ENCODE measurements around the gene ECHDC3. TPM values are rescaled to one million over a fixed set of nuclear protein-coding genes. Genes with fewer than 3 reads are reported as not detected.

Gene ECHDC3
- total RNA-seq, 1 donor from 2014 or later = 12.5 TPM

DNA sequence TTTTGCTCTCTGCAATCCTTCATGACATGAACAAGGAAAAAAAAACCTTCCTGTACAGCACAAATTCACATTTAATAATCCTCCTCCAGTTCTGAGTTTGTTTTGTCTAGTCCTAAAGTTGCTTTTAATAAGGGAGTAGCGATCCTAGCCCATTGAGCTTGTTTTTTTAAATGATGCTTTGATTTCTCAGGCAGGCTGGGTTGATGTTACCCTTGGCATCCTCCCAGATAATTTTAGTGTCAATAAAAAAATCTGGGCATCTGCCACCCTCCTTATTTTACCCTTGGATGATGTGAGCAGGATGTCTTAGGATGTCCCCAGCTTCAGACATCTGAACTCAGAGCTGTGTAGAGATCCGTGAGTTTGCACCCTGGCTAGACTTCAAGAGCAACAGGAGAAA, 47.1 kb downstream of the ECHDC3 start:
- DNase-seq (no peak), ATAC-seq (ENCODE audit: low read depth) (no peak)
- H3K36me3 Mint-ChIP-seq (ENCODE audit: low read depth) = no peaks in the 10 kb centered on the region
- no peaks in the 10 kb centered on the region for H3K4me1 Mint-ChIP-seq
- TF ChIP-seq CTCF (IDR thresholded peaks at IDR 0.05) = no peak
- intact Hi-C loops (cut with micrococcal nuclease) = loop anchor here (10.0 kb wide), 1 partner anchor 1305 kb away; no protein-coding TSS in a partner anchor
- H3K27me3 Mint-ChIP-seq = peaks cover 4% of the 10 kb centered on the region
- POLR2A ChIA-PET = no interaction called here
- CTCF ChIA-PET = no interaction called here
- no peak overlapping the region for H3K4me3 Mint-ChIP-seq
- H3K9me3 Mint-ChIP-seq = no peaks in the 10 kb centered on the region
- H3K27ac Mint-ChIP-seq = no peak overlapping the region

GRCh38 chr10:11789956-11790355, 47.8 kb downstream of the ECHDC3 start:
- Mint-ChIP-seq H3K4me1 (no peaks in the 10 kb centered on the region), H3K4me3 (no peak overlapping the region), H3K36me3 (ENCODE audit: low read depth) (no peaks in the 10 kb centered on the region), H3K9me3 (no peaks in the 10 kb centered on the region), H3K27ac (no peak overlapping the region), H3K27me3 (peaks cover 4% of the 10 kb centered on the region)
- ATAC-seq (ENCODE audit: low read depth) (no peak), DNase-seq (no peak)
- CTCF ChIA-PET = interaction anchor here (0.7 kb wide), 1 partner anchor 49 kb away, joined by 3 read pairs; no protein-coding TSS in a partner anchor
- no peak for TF ChIP-seq CTCF (IDR thresholded peaks at IDR 0.05)
- POLR2A ChIA-PET = no interaction called here
- intact Hi-C loops (cut with micrococcal nuclease) = loop anchor here (10.0 kb wide), 2 partner anchors 1285 to 1305 kb away; no protein-coding TSS in a partner anchor

- ChIA-PET CTCF (no interaction called here), POLR2A (no interaction called here)
- ATAC-seq (ENCODE audit: low read depth) (no peak), DNase-seq (no peak)
- no peak for TF ChIP-seq CTCF (IDR thresholded peaks at IDR 0.05)
- intact Hi-C loops (cut with micrococcal nuclease) = loop anchor here (10.0 kb wide), 1 partner anchor 1281 kb away; no protein-coding TSS in a partner anchor
- Mint-ChIP-seq H3K27ac (no peak overlapping the region), H3K4me3 (no peak overlapping the region), H3K9me3 (no peaks in the 10 kb centered on the region), H3K27me3 (no peaks in the 10 kb centered on the region), H3K36me3 (ENCODE audit: low read depth) (no peaks in the 10 kb centered on the region), H3K4me1 (peaks cover 3% of the 10 kb centered on the region)
Observed at GRCh38 chr10:11793762-11794479, 51.7 kb downstream of the ECHDC3 start.

DNA sequence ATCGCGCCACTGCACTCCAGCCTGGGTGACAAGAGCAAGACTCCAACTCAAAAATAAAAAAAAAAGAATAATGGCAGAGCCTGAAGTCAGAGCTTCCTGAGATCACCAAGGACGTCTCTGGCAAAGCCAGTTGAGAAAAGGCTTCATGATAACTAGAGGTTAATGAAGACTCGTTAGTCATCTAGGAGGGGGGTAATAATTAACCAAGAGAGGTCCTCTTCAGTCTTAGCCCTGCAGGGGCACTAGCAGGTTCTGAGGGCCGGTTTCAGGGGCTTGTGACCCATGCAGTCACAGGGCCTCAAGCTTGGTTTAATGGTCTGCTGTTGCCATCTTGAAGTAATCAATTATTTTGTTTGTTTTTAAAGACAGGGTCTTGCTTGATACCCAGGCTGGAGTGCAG, 52.4 kb downstream of the ECHDC3 start:
- intact Hi-C loops (cut with micrococcal nuclease) = loop anchor here (10.0 kb wide), 1 partner anchor 1280 kb away; no protein-coding TSS in a partner anchor
- no peaks in the 10 kb centered on the region for H3K9me3 Mint-ChIP-seq
- H3K27me3 Mint-ChIP-seq = no peaks in the 10 kb centered on the region
- CTCF ChIA-PET = no interaction called here
- H3K4me1 Mint-ChIP-seq = peaks cover 4% of the 10 kb centered on the region
- no peaks in the 10 kb centered on the region for H3K36me3 Mint-ChIP-seq (ENCODE audit: low read depth)
- DNase-seq = no peak
- TF ChIP-seq CTCF (IDR thresholded peaks at IDR 0.05) = no peak
- H3K4me3 Mint-ChIP-seq = no peak overlapping the region
- POLR2A ChIA-PET = no interaction called here
- no peak for ATAC-seq (ENCODE audit: low read depth)
- no peak overlapping the region for H3K27ac Mint-ChIP-seq

- no peak overlapping the region for H3K4me3 Mint-ChIP-seq
- H3K36me3 Mint-ChIP-seq (ENCODE audit: low read depth) = no peaks in the 10 kb centered on the region
- ChIA-PET CTCF (no interaction called here), POLR2A (no interaction called here)
- TF ChIP-seq CTCF (IDR thresholded peaks at IDR 0.05) = no peak
- H3K27ac Mint-ChIP-seq = no peak overlapping the region
- no peaks in the 10 kb centered on the region for H3K9me3 Mint-ChIP-seq
- DNase-seq (no peak), ATAC-seq (ENCODE audit: low read depth) (no peak)
- H3K27me3 Mint-ChIP-seq = no peaks in the 10 kb centered on the region
- intact Hi-C loops (cut with micrococcal nuclease) = loop anchor here (10.0 kb wide), 1 partner anchor 1279 kb away; no protein-coding TSS in a partner anchor
- H3K4me1 Mint-ChIP-seq = peaks cover 4% of the 10 kb centered on the region
Observed at GRCh38 chr10:11795101-11795920, 53.1 kb downstream of the ECHDC3 start.
